H1 (cell line): ENCODE measurements around the gene ASTL. TPM values are rescaled to one million over a fixed set of nuclear protein-coding genes. Genes with fewer than 3 reads are reported as not detected.

Experiments used
- CBX5 ChIP-seq: fragments of 300-800, 300-1000 bp; sonication (generic); IDR thresholded peaks from 2 replicates; pipeline ENCODE4 v1.7.1; 2016; ENCODE audit warnings: antibody characterized with exemption, low read length, low read depth
- JUN ChIP-seq: IDR thresholded peaks from 2 replicates; pipeline ENCODE4 v1.6.1; 2011; ENCODE audit warnings: low read depth, mild to moderate bottlenecking, improper control_type of control experiment, low read length
- POLR2A ChIP-seq, 2 experiments: IDR thresholded peaks; 1 replicate in 1 of 2; 2 replicates in 1 of 2; pipeline ENCODE4 v1.6.1; 2011; ENCODE audit warnings: low read depth in 2 of 2, low read length in 2 of 2, mild to moderate bottlenecking in 2 of 2; ENCODE audit errors: control extremely low read depth in 1 of 2
- POLR2AphosphoS5 ChIP-seq: IDR thresholded peaks from 2 replicates; pipeline ENCODE4 v1.6.1; 2011; ENCODE audit warnings: low read depth, low read length
- SUZ12 ChIP-seq: fragments of 200-600 bp; sonication (generic); IDR thresholded peaks from 2 replicates; pipeline ENCODE4 v1.6.1; 2012; ENCODE audit warnings: mild to moderate bottlenecking, inconsistent platforms, low read length, moderate library complexity, mixed read lengths
- polyA plus RNA-seq, 7 experiments: library from polyadenylated mRNA; depleted of rRNA in 3 of 7; stranded (reverse) in 5 of 7; unstranded in 2 of 7; fragments of >200 nt in 5 of 7; fragments of 200-250 nt in 2 of 7; gene quantifications; 1 replicate in 5 of 7; 2 replicates in 1 of 7; 4 replicates in 1 of 7; pipeline versions ENCODE4 v1.2.1 to v1.2.3, GENCODE V29; 2011 to 2013; ENCODE audit warnings: missing spikeins in 2 of 7, mixed read lengths in 2 of 7
- total RNA-seq: library from RNA; stranded (reverse); fragmentation: NEBNext Ultra II Directional; extraction: Animal tissue kit (Norgen Biotek cat#: 25700); gene quantifications from 2 replicates; pipeline ENCODE4 v1.2.1, GENCODE V29; 2021

ASTL gene
- total and polyA plus RNA-seq, 2 of the 8 experiments (the other 6 are each of a cell fraction or from before 2014, with no cell fraction given), result 0.60 to 1.4 TPM

DNA sequence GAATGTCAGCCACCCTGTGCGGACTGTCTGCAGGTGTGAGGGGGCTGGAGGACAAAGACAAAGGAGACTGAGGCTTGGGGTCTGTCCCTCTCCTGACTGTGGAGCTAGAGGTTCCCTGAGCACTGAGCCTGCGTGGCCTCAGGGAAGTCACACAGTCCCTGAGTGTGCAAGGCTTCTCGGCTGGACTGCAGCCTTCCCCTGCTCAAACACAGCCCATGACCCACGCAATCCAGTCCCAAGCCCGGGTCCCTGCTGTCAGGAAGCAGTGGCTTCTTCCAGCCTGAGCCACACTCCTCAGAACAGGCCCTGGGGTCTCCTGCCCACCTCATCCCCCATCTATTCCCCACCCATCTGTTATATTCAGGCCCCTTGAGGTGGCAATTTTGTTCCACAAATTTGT, 2.7 kb downstream of the ASTL start (continued):
- TF ChIP-seq CBX5, result no peak
- TF ChIP-seq JUN, result no peak
- TF ChIP-seq SUZ12, result no peak
- no peak for TF ChIP-seq POLR2AphosphoS5
- no peak for TF ChIP-seq POLR2A (IDR thresholded peaks at IDR 0.05; ENCODE audit: control extremely low read depth in 1 of 2, low read depth in 2 of 2, low read length in 2 of 2)
